Esophagus muscularis mucosa (tissue), 4 donors: ENCODE data around the gene MAD1L1. TPM values are rescaled to one million over a fixed set of nuclear protein-coding genes. Genes with fewer than 3 reads are reported as not detected.

Experiments used
- DNase-seq: peaks from one replicate; pipeline ENCODE4 v3.0.0-alpha.2; 2017; ENCODE audit errors: extremely low spot score
- H3K27ac ChIP-seq, 4 donors: fragments of 200-600 bp; sonication (generic); replicated peaks in 1 of 4; 1 replicate in 3 of 4; 2 replicates in 1 of 4; pipeline ENCODE4 v1.5.1; 2016 to 2019; ENCODE audit warnings: mild to moderate bottlenecking in 1 of 4
- H3K27me3 ChIP-seq, 4 donors: fragments of 200-600 bp; sonication (generic); one replicate each; pipeline versions ENCODE4 v1.5.1 to v1.6.0; 2016 to 2019
- H3K36me3 ChIP-seq, 4 donors: fragments of 200-600 bp; sonication (generic); one replicate each; pipeline ENCODE4 v1.5.1; 2016 to 2019
- H3K4me1 ChIP-seq, 4 donors: fragments of 200-600 bp; sonication (generic); one replicate each; pipeline ENCODE4 v1.5.1; 2016 to 2019
- H3K4me3 ChIP-seq, 4 donors: fragments of 200-600 bp; sonication (generic); 1 replicate in 2 of 4; 2 replicates in 2 of 4; pipeline ENCODE4 v1.5.1; 2016 to 2019; ENCODE audit warnings: mild to moderate bottlenecking in 4 of 4, moderate library complexity in 1 of 4
- H3K9me3 ChIP-seq, 4 donors: fragments of 200-600 bp; sonication (generic); 1 replicate in 3 of 4; 2 replicates in 1 of 4; pipeline ENCODE4 v1.5.1; 2016 to 2019
- EP300 ChIP-seq: sonication (generic); formaldehyde crosslinking; IDR thresholded peaks from one replicate; pipeline ENCODE4 v1.6.1; 2017; ENCODE audit warnings: antibody characterized with exemption
- POLR2A ChIP-seq: fragments of 450-650 bp; IDR thresholded peaks from one replicate; pipeline ENCODE4 v1.6.1; 2017; ENCODE audit warnings: antibody characterized with exemption, moderate library complexity, mild to moderate bottlenecking, low read depth
- POLR2AphosphoS5 ChIP-seq, 2 donors: sonication (generic); formaldehyde crosslinking; IDR thresholded peaks; one replicate each; pipeline ENCODE4 v1.6.1; 2017; ENCODE audit warnings: antibody characterized with exemption in 2 of 2
- WGBS: methylation state at CpG from one replicate; pipeline ENCODE4 v1.1.5; 2018; 5-methylcytosine and 5-hydroxymethylcytosine counted together
- intact Hi-C: fragments of 100-400 bp; cut with DNase I; formaldehyde crosslinking; loops from one replicate; pipeline ENCODE4 v1.15.1; 2023
- total RNA-seq, 4 donors: library from RNA; depleted of rRNA; stranded (reverse); fragments of >200 nt; gene quantifications; one replicate each; pipeline versions ENCODE4 v1.1.0 to v1.2.1, GENCODE V29; 2016
- TF ChIP-seq, protein P1 (sequence below), 3 experiments: fragments of 200-600 bp in 2 of 3; fragments of 450-650 bp in 1 of 3; sonication (generic) in 2 of 3; IDR thresholded peaks; one replicate each; pipeline ENCODE4 v1.5.1; 2017 to 2019; ENCODE audit warnings: antibody characterized with exemption in 3 of 3, mild to moderate bottlenecking in 2 of 3, moderate library complexity in 1 of 3

Gene MAD1L1
- total RNA-seq, 4 donors from 2014 or later = 22.2 to 33.1 (median 29.5) TPM

DNA sequence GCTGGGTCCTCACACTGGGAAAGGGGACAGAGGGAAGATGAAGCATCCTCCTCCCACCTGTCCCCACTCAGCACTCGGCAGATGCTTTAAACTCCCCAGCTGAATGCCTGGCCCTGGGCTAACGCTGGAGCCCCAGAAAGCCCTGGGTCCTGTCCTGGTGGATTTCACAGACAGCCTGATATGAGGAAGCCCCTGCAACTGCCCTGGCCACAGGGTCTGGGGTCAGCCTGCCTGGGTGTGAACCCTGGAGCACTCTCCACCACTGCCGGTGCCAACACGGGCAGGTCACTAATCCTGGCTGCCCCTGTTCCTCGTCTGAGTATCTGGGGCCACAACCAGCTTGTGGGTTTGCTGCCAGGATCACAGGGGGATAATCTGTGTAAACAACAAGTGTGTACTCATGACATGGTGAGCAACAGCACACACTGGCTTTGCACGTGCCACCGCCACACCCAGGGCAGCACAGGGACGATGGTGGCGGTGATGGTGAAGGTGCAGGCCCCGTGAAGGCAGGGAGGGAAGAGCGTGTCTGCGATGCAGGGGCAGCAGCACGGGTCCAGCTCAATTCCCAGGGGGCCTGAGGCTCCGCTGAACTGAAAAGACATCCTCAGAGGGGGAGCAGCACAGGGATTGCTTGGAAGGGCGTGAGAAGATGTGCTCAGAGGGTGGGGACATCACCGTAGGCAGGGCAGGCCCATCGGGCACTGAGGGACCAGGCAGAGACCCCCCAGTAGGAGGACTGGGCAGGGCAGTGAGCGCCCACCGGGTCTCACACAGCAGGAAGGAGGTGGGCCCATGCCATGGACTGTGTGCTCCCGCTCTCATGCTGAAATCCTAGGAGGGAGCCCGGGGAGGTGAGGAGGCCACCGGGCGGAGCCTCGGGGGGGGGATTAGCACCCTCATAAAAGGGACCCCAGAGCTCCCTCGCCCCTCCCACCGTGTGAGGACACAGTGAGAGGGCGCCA, 238.7 kb downstream of the MAD1L1 start:
- H3K4me1 ChIP-seq = peaks cover 0 to 27% (median 14%) of the 10 kb centered on the region in 4 donors
- 87% methylated on average over 19 of the region's 27 CpGs for WGBS
- intact Hi-C loops = no loop called here
- no peaks in the 10 kb centered on the region for H3K9me3 ChIP-seq
- H3K27me3 ChIP-seq = no peaks in the 10 kb centered on the region
- no peak overlapping the region for H3K27ac ChIP-seq
- no peak for DNase-seq
- H3K36me3 ChIP-seq = no peaks in the 10 kb centered on the region
- TF ChIP-seq, protein P1, sequence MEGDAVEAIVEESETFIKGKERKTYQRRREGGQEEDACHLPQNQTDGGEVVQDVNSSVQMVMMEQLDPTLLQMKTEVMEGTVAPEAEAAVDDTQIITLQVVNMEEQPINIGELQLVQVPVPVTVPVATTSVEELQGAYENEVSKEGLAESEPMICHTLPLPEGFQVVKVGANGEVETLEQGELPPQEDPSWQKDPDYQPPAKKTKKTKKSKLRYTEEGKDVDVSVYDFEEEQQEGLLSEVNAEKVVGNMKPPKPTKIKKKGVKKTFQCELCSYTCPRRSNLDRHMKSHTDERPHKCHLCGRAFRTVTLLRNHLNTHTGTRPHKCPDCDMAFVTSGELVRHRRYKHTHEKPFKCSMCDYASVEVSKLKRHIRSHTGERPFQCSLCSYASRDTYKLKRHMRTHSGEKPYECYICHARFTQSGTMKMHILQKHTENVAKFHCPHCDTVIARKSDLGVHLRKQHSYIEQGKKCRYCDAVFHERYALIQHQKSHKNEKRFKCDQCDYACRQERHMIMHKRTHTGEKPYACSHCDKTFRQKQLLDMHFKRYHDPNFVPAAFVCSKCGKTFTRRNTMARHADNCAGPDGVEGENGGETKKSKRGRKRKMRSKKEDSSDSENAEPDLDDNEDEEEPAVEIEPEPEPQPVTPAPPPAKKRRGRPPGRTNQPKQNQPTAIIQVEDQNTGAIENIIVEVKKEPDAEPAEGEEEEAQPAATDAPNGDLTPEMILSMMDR (IDR thresholded peaks at IDR 0.05) = no peak
- TF ChIP-seq POLR2AphosphoS5 (IDR thresholded peaks at IDR 0.05) (no peak), EP300 (no peak), POLR2A (no peak)
- no peak overlapping the region for H3K4me3 ChIP-seq

DNA sequence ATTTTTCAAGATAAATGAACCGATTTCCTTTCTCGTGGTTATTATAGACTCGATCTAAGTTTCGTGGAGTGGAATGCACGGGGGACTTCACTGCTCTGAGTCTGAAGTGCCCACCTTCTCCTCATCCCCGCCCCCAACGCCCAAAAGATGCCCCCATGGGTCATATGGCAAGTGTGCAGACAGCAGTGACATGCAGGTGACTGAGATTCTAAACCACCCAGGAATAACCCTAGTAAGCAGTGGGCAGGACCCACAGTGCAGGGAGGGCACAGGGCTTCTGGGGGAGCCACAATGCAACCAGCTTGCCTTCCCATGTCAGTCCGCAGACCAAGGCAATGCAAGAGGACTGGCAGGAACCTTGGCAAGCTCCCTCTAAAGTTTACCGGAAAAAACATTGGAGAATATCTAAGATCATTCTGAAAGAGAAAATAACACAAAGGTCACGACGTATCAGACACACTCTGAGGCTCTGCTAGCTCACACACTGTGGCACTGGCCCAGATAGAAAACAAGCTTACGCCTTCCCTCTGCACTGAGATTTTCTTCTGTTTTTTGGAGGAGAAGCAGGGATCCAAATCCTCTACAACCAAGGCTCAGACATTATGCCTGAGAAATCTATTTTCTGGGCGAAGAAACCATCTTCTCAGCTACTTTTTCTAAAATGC, 239.6 kb downstream of the MAD1L1 start:
- H3K36me3 ChIP-seq = no peaks in the 10 kb centered on the region
- WGBS = 86% methylated on average over 13 of the region's 13 CpGs
- H3K9me3 ChIP-seq = no peaks in the 10 kb centered on the region
- H3K4me3 ChIP-seq = no peak overlapping the region
- peaks cover 0 to 27% (median 14%) of the 10 kb centered on the region in 4 donors for H3K4me1 ChIP-seq
- no peak for DNase-seq
- no peaks in the 10 kb centered on the region for H3K27me3 ChIP-seq
- no peak overlapping the region for H3K27ac ChIP-seq
- TF ChIP-seq EP300 (no peak), POLR2AphosphoS5 (IDR thresholded peaks at IDR 0.05) (no peak), POLR2A (no peak)
- TF ChIP-seq, protein P1 (IDR thresholded peaks at IDR 0.05) = no peak
- intact Hi-C loops = no loop called here

DNA sequence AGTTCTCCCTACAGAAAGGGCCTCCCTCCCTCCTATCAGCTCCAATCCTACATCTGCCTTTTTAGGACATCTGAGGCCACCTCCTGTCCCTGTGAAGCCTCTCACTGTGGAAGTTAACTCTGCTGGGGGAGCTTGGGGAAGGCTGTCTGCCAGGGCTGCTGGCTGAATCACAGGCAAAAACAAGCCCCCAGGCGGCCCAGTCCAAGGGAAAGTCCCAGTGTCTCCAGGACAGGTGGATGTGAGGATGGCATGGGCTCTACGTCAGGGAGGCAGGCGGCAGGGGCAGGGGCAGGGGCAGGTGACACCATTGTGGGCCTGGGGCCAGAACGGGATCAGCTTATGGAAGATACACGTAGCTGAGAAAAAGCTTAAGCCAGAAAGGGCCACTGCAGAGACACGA, 240.2 kb downstream of the MAD1L1 start:
- TF ChIP-seq POLR2AphosphoS5 (IDR thresholded peaks at IDR 0.05) (no peak), POLR2A (no peak), EP300 (no peak)
- TF ChIP-seq, protein P1 (IDR thresholded peaks at IDR 0.05) = no peak
- Histone ChIP-seq H3K4me3 (no peak overlapping the region), H3K9me3 (no peaks in the 10 kb centered on the region), H3K27me3 (no peaks in the 10 kb centered on the region), H3K27ac (no peak overlapping the region), H3K36me3 (no peaks in the 10 kb centered on the region), H3K4me1 (peaks cover 0 to 27% (median 14%) of the 10 kb centered on the region in 4 donors)
- intact Hi-C loops = no loop called here
- no peak for DNase-seq
- WGBS = 92% methylated on average over 6 of the region's 6 CpGs

GRCh38 chr7:1990001-1990670, 242.6 kb downstream of the MAD1L1 start:
- no peaks in the 10 kb centered on the region for H3K27me3 ChIP-seq
- no peak for DNase-seq
- intact Hi-C loops = no loop called here
- TF ChIP-seq EP300 = no peak
- TF ChIP-seq POLR2A = no peak
- TF ChIP-seq, protein P1 (IDR thresholded peaks at IDR 0.05) = no peak
- TF ChIP-seq POLR2AphosphoS5 (IDR thresholded peaks at IDR 0.05) = no peak
- no peak overlapping the region for H3K4me3 ChIP-seq
- peaks cover 0 to 8% (median 3%) of the 10 kb centered on the region in 4 donors for H3K36me3 ChIP-seq
- H3K4me1 ChIP-seq = peaks cover 0 to 27% (median 14%) of the 10 kb centered on the region in 4 donors
- WGBS = 88% methylated on average over 15 of the region's 24 CpGs
- no peak overlapping the region for H3K27ac ChIP-seq
- H3K9me3 ChIP-seq = no peaks in the 10 kb centered on the region
